GM19397 (cell line): Measurements from ENCODE around the gene MDK.

ENCODE experiments used
- ATAC-seq: cut with Tn5 transposase; IDR thresholded peaks from one replicate; pipeline ENCODE4 v1.9.1; 2021; ENCODE audit warnings: mild to moderate bottlenecking, moderate library complexity; ENCODE audit not compliant: unreplicated experiment

Gene MDK

GRCh38 chr11:46381819-46382645 lies 563 bp downstream of the MDK start:
- ATAC-seq = no peak

- no peak for ATAC-seq
Measured at GRCh38 chr11:46382646-46383403, 1.4 kb downstream of the MDK start.

GRCh38 chr11:46383404-46383758 lies 1.9 kb downstream of the MDK start:
- ATAC-seq = no peak

GRCh38 chr11:46383974-46384701 lies 2.7 kb downstream of the MDK start:
- no peak for ATAC-seq

GRCh38 chr11:46385169-46386004 lies 3.9 kb downstream of the MDK start:
- ATAC-seq = no peak

- no peak for ATAC-seq
Measured at GRCh38 chr11:46386005-46386578, 4.6 kb downstream of the MDK start.

GRCh38 chr11:46386674-46387073 lies 5.2 kb downstream of the MDK start:
- ATAC-seq = no peak

- ATAC-seq = no peak
Measured at GRCh38 chr11:46387456-46387855, 6.0 kb downstream of the MDK start.

- no peak for ATAC-seq
Measured at GRCh38 chr11:46387919-46388618, 6.6 kb downstream of the MDK start.

- ATAC-seq = no peak
Measured at GRCh38 chr11:46388619-46389449, 7.4 kb downstream of the MDK start.

GRCh38 chr11:46389450-46390330 lies 8.2 kb downstream of the MDK start:
- ATAC-seq = peak; percentile 51

GRCh38 chr11:46390331-46391171 lies 9.1 kb downstream of the MDK start:
- ATAC-seq = no peak

GRCh38 chr11:46391186-46391577 lies 9.7 kb downstream of the MDK start:
- no peak for ATAC-seq

- ATAC-seq = no peak
Measured at GRCh38 chr11:46391578-46392420, 10.3 kb downstream of the MDK start, which contains the start of gene CHRM4. TSS of gene CHRM4 (minus strand) at chr11:46391776. CDS start at chr11:46386557, 5,219 bp downstream.

GRCh38 chr11:46392421-46393230 lies 11.2 kb downstream of the MDK start:
- ATAC-seq = peak; percentile 62
